ENCODE data around the gene MTHFSD. TPM values are rescaled to one million over a fixed set of nuclear protein-coding genes. Genes with fewer than 3 reads are reported as not detected.

The MTHFSD gene
- total and polyA plus RNA-seq, 10 of the 15 experiments (the other 5 are each of a cell fraction or from before 2014, with no cell fraction given): 2.2 to 24.5 (median 18.1) TPM

DNA sequence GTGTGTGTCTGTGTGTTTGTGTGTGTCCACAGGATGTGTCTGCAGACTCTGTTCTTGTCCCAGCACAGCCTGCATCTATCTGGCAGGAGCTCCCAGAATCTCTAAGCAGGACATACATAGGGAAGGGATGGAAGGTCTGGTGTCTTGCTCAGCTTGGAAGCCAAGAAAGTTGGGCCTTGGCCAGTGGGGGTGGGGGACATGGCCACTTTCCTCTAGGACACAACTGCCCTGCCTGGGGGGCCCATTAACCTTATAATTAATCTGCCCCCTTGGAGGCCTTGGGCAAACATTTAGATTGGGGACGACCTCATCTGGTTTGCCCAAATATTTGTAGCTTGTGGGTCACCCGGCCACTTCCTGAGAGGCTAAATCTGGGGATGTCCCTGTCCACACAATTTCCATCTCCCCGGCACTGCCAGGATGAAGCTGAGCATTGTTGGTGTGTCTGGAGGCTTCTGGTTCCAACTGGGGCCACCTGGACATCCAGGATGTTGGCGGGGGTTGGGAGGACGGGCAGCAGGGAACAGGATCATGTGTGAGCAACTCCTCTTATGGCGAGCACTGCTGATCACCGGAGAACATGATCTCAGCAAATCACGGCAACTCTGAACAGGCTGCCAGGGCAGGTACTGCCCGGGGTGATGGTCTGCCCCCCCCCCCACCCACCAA is 61.9 kb downstream of the MTHFSD start:
- POLR2A ChIA-PET: no interaction called here
- no peak overlapping the region for H3K9ac ChIP-seq (ENCODE audit: control insufficient read depth, insufficient read depth, low read length)
- H4K20me1 ChIP-seq (ENCODE audit: control insufficient read depth, insufficient read depth): no peaks in the 10 kb centered on the region
- DNase-seq (ENCODE audit: low read depth, low spot score) (no peak), FAIRE-seq (no peak), ATAC-seq (no peak)
- no peaks in the 10 kb centered on the region for H3K9me3 ChIP-seq (replicated peaks; ENCODE audit: control insufficient read depth, insufficient read depth, low read length)
- CTCF ChIA-PET: no interaction called here
- TF ChIP-seq POLR2AphosphoS2 (IDR thresholded peaks at IDR 0.05; ENCODE audit: low read depth, low read length) (no peak), ZNF217 (IDR thresholded peaks at IDR 0.05) (no peak), SIX5 (IDR thresholded peaks at IDR 0.05; ENCODE audit: low read depth, low read length, severe bottlenecking) (no peak), MTA3 (IDR thresholded peaks at IDR 0.05; ENCODE audit: borderline replicate concordance, low read length) (no peak), NFYB (IDR thresholded peaks at IDR 0.05; ENCODE audit: insufficient read depth, low read depth, low read length) (no peak), HDGF (IDR thresholded peaks at IDR 0.05) (no peak), SMC3 (IDR thresholded peaks at IDR 0.05; ENCODE audit: borderline replicate concordance, low read length) (no peak), KLF5 (IDR thresholded peaks at IDR 0.05; ENCODE audit: partially characterized antibody) (no peak), PML (IDR thresholded peaks at IDR 0.05; ENCODE audit: low read length) (no peak), PBX3 (IDR thresholded peaks at IDR 0.05; ENCODE audit: insufficient replicate concordance, low read depth, low read length) (no peak), SUPT20H (IDR thresholded peaks at IDR 0.05; ENCODE audit: borderline replicate concordance, control insufficient read depth, low read depth, low read length) (no peak), TAF1 (IDR thresholded peaks at IDR 0.05; ENCODE audit: borderline replicate concordance, low read depth, low read length) (no peak), BMI1 (IDR thresholded peaks at IDR 0.05; ENCODE audit: borderline replicate concordance) (no peak), POLR2AphosphoS5 (IDR thresholded peaks at IDR 0.05; ENCODE audit: low read length) (no peak), NFIC (IDR thresholded peaks at IDR 0.05; ENCODE audit: low read depth, low read length) (no peak), CBX5 (IDR thresholded peaks at IDR 0.05; ENCODE audit: low read depth) (no peak), FOXK2 (IDR thresholded peaks at IDR 0.05) (no peak)
- no peak overlapping the region for H3K27ac ChIP-seq (ENCODE audit: control insufficient read depth, insufficient read depth)
- BruUV-seq (replicated peaks): no TSS peak
- no peak overlapping the region for H3K4me3 ChIP-seq
- RAD21 ChIA-PET (ENCODE audit: unreplicated experiment): no interaction called here
- in situ Hi-C loops (cut with MboI): no loop called here
- SMC1A ChIA-PET (ENCODE audit: uncharacterized antibody, unreplicated experiment): no interaction called here
- intact Hi-C loops (cut with micrococcal nuclease; ENCODE audit: unreplicated experiment): no loop called here
- no peaks in the 10 kb centered on the region for H3K79me2 ChIP-seq (ENCODE audit: control insufficient read depth, insufficient read depth, low read length)
- peaks cover 10 to 13% of the 10 kb centered on the region in 2 experiments for H3K27me3 ChIP-seq (replicated peaks in 1 of 2; ENCODE audit: control insufficient read depth in 2 of 2, insufficient read depth in 2 of 2, low read length in 1 of 2)
- no peaks in the 10 kb centered on the region for H3K4me1 ChIP-seq (ENCODE audit: control insufficient read depth, insufficient read depth, low read length)
- H3K4me2 ChIP-seq (ENCODE audit: control insufficient read depth, insufficient read depth): no peak overlapping the region
- H3K36me3 ChIP-seq (ENCODE audit: control insufficient read depth in 2 of 2, insufficient read depth in 2 of 2, low read length in 1 of 2): no peaks in the 10 kb centered on the region
- WGBS (ENCODE audit: insufficient coverage, insufficient replicate concordance, low lambda C conversion rate, missing lambda C conversion rate): 19% methylated on average over 9 of the region's 9 CpGs
- H2AFZ ChIP-seq (ENCODE audit: control insufficient read depth, low read depth, low read length): no peak overlapping the region

Data from GM12878 (cell line).